ENCODE data around the gene RPL36. TPM values are rescaled to one million over a fixed set of nuclear protein-coding genes. Genes with fewer than 3 reads are reported as not detected.

Gene RPL36
- total and polyA plus RNA-seq, 5 donors from 2014 or later = 984 to 2,703 (median 1,992) TPM

DNA sequence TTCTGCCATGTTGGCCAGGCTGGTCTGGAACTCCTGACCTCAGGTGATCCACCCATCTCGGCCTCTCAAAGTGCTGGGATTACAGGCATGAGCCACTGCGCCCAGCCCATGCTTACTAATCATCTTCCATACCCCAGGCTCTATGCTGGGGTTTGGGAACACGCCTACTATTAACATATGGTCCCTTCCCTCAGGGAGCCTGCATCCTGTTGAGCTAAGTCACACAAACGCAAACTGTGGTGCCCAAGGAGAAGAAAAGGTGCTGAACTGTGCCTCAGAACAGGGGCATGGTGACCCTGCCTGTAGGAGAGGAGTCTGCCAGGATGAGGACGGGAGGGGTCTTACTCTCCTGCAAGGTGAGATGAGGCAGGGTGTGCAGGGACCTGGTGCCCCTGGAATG lies 15.4 kb upstream of the RPL36 start:
- Mint-ChIP-seq H3K4me3 (peak overlapping the region in 1 of 4 donors; percentile 36), H3K9me3 (peaks cover 0 to 1% (median 0%) of the 10 kb centered on the region in 7 donors), H3K4me1 (peaks cover 0 to 9% (median 6%) of the 10 kb centered on the region in 4 donors), H3K36me3 (peaks cover 1% of the 10 kb centered on the region), H3K27me3 (no peaks in the 10 kb centered on the region), H3K27ac (no peak overlapping the region)
- Histone ChIP-seq H3K4me1 (ENCODE audit: control insufficient read depth, insufficient read depth, low read length, poor library complexity, severe bottlenecking) (peaks cover 6% of the 10 kb centered on the region), H3K36me3 (ENCODE audit: control insufficient read depth, insufficient read depth, low read length) (peaks cover 7% of the 10 kb centered on the region), H3K27ac (ENCODE audit: insufficient read depth, low read length, poor library complexity, severe bottlenecking) (no peak overlapping the region), H3K4me3 (ENCODE audit: low read depth, low read length) (no peak overlapping the region), H3K9me3 (ENCODE audit: control insufficient read depth in 2 of 2, low read length in 2 of 2) (no peaks in the 10 kb centered on the region), H3K27me3 (ENCODE audit: control insufficient read depth, insufficient read depth, low read length) (no peaks in the 10 kb centered on the region)
- DNase-seq (no peak), ATAC-seq (ENCODE audit: low read depth in 2 of 2) (no peak)

DNA sequence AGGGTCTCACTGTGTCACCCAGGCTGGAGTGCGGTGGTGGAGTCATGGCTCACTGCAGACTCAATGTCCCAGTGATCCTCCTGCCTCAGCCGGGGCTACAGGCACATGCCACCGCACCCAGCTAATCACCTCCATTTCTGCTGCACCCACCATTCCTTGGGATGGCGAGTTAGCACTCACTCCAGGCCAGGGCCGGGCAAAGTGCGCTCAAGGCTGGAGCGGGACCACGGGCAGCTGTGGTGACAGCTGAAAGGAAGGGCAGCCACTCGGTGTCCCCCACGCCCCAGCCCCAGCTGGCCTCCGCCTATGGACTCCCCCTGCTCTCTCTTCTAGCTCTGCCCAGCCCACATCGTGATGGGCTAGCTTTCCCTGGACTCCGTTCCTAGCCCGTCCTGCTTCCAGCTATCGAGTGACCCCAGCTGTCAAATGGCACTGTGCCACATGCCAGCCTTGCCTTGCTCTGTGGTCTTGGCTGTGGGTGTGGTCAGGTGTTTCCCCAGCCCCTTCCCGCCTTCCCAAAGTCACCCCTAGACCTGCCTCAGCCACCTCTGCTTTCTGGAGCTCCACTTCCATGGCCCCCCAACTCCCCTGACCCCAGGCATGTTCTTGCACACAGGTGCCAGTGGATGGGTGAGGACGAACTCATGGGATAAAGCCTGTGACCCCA lies 13.9 kb upstream of the RPL36 start:
- Mint-ChIP-seq H3K27ac (no peak overlapping the region), H3K4me3 (no peak overlapping the region), H3K9me3 (peaks cover 0 to 3% (median 0%) of the 10 kb centered on the region in 7 donors), H3K36me3 (no peaks in the 10 kb centered on the region), H3K4me1 (peaks cover 0 to 17% (median 11%) of the 10 kb centered on the region in 4 donors), H3K27me3 (peaks cover 5% of the 10 kb centered on the region)
- no peaks in the 10 kb centered on the region for H3K27me3 ChIP-seq (ENCODE audit: control insufficient read depth, insufficient read depth, low read length)
- no peak overlapping the region for H3K27ac ChIP-seq (ENCODE audit: insufficient read depth, low read length, poor library complexity, severe bottlenecking)
- peaks cover 6% of the 10 kb centered on the region for H3K36me3 ChIP-seq (ENCODE audit: control insufficient read depth, insufficient read depth, low read length)
- DNase-seq (no peak), ATAC-seq (ENCODE audit: low read depth in 2 of 2) (no peak)
- no peak overlapping the region for H3K4me3 ChIP-seq (ENCODE audit: low read depth, low read length)
- H3K9me3 ChIP-seq (ENCODE audit: control insufficient read depth in 2 of 2, low read length in 2 of 2) = no peaks in the 10 kb centered on the region
- H3K4me1 ChIP-seq (ENCODE audit: control insufficient read depth, insufficient read depth, low read length, poor library complexity, severe bottlenecking) = peaks cover 17% of the 10 kb centered on the region

DNA sequence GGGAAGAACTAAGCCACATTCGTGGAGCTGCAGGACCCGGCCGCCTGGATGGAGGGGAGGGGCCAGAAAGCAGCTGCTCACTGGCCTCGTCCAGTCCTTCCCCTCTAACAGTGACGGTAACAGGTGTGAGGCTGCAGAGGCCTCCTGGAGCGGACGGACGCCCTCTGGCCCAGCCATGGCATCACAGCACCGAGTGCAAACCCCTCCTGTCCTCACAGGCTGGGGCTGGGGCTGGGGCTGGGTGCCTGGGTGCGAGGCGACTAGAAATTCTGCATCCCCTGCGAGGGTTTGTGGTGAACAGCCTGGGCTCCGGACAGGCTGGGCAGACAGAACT lies 13.4 kb upstream of the RPL36 start:
- peaks cover 18% of the 10 kb centered on the region for H3K4me1 ChIP-seq (ENCODE audit: control insufficient read depth, insufficient read depth, low read length, poor library complexity, severe bottlenecking)
- Mint-ChIP-seq H3K27me3 (peaks cover 5% of the 10 kb centered on the region), H3K4me3 (no peak overlapping the region), H3K27ac (no peak overlapping the region), H3K4me1 (peaks cover 0 to 22% (median 14%) of the 10 kb centered on the region in 4 donors), H3K9me3 (peaks cover 0 to 3% (median 0%) of the 10 kb centered on the region in 7 donors), H3K36me3 (no peaks in the 10 kb centered on the region)
- peaks cover 4% of the 10 kb centered on the region for H3K36me3 ChIP-seq (ENCODE audit: control insufficient read depth, insufficient read depth, low read length)
- no peaks in the 10 kb centered on the region for H3K9me3 ChIP-seq (ENCODE audit: control insufficient read depth in 2 of 2, low read length in 2 of 2)
- no peak overlapping the region for H3K4me3 ChIP-seq (ENCODE audit: low read depth, low read length)
- ATAC-seq (ENCODE audit: low read depth in 2 of 2) (no peak), DNase-seq (no peak)
- no peak overlapping the region for H3K27ac ChIP-seq (ENCODE audit: insufficient read depth, low read length, poor library complexity, severe bottlenecking)
- no peaks in the 10 kb centered on the region for H3K27me3 ChIP-seq (ENCODE audit: control insufficient read depth, insufficient read depth, low read length)

DNA sequence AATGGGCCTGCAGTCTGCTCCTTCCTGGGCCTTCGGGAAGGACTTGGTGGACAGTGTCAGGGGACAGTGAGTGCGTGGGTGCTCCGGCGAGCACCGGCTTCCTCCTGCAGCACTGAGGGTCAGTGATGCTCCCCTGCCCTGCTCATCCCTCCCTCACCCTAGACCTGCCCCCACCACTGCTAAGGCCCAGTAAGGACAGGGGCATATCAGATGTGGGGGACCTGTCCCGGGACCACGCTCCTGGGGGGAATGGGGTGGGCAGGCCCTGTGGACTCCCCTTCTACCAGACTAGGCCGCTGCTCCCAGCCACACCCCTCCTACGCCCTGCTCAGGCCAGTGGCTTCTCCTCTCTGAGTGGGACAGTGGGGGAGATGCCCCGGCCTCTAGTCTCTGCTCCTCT lies 13.0 kb upstream of the RPL36 start:
- DNase-seq = no peak
- Mint-ChIP-seq H3K4me1 (peaks cover 0 to 26% (median 16%) of the 10 kb centered on the region in 4 donors), H3K4me3 (peak overlapping the region in 2 of 4 donors; percentile 26 to 38), H3K27ac (peak overlapping the region in 1 of 3 donors; percentile 46), H3K36me3 (no peaks in the 10 kb centered on the region), H3K9me3 (peaks cover 0 to 3% (median 0%) of the 10 kb centered on the region in 7 donors), H3K27me3 (peaks cover 5% of the 10 kb centered on the region)
- Histone ChIP-seq H3K9me3 (ENCODE audit: control insufficient read depth in 2 of 2, low read length in 2 of 2) (no peaks in the 10 kb centered on the region), H3K4me1 (ENCODE audit: control insufficient read depth, insufficient read depth, low read length, poor library complexity, severe bottlenecking) (peaks cover 18% of the 10 kb centered on the region), H3K27me3 (ENCODE audit: control insufficient read depth, insufficient read depth, low read length) (no peaks in the 10 kb centered on the region), H3K27ac (ENCODE audit: insufficient read depth, low read length, poor library complexity, severe bottlenecking) (no peak overlapping the region), H3K4me3 (ENCODE audit: low read depth, low read length) (no peak overlapping the region), H3K36me3 (ENCODE audit: control insufficient read depth, insufficient read depth, low read length) (peaks cover under 1% of the 10 kb centered on the region)
- no peak for ATAC-seq (ENCODE audit: low read depth in 2 of 2)

DNA sequence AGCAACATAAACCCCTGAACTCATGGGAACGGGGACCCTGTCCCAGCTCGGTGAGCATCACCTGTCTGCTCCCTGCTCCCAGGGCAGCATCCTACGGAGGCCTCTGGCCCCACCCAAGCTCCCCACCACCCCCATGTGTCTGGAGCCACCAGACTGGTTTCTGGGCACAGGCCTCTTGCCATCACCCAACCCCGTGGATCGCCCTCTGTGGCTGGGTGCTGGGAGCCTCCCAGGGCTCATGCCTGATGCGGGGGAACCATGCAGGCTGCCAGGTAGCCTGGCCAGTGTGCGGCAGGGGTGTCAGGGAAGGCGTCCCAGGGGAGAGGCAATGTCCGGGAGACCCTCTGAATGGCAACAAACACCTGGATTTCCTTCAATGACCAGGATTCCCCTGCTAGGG lies 12.5 kb upstream of the RPL36 start:
- Histone ChIP-seq H3K4me1 (ENCODE audit: control insufficient read depth, insufficient read depth, low read length, poor library complexity, severe bottlenecking) (peaks cover 18% of the 10 kb centered on the region), H3K27me3 (ENCODE audit: control insufficient read depth, insufficient read depth, low read length) (no peaks in the 10 kb centered on the region), H3K36me3 (ENCODE audit: control insufficient read depth, insufficient read depth, low read length) (no peaks in the 10 kb centered on the region), H3K9me3 (ENCODE audit: control insufficient read depth in 2 of 2, low read length in 2 of 2) (no peaks in the 10 kb centered on the region), H3K4me3 (ENCODE audit: low read depth, low read length) (no peak overlapping the region), H3K27ac (ENCODE audit: insufficient read depth, low read length, poor library complexity, severe bottlenecking) (no peak overlapping the region)
- peaks cover 5% of the 10 kb centered on the region for H3K27me3 Mint-ChIP-seq
- H3K36me3 Mint-ChIP-seq = no peaks in the 10 kb centered on the region
- no peak for DNase-seq
- ATAC-seq (ENCODE audit: low read depth in 2 of 2) = no peak
- H3K4me1 Mint-ChIP-seq = peaks cover 0 to 29% (median 18%) of the 10 kb centered on the region in 4 donors
- H3K27ac Mint-ChIP-seq = peak overlapping the region in 1 of 3 donors; percentile 46
- H3K4me3 Mint-ChIP-seq = peak overlapping the region in 3 of 4 donors; percentile 26 to 48 (median 38)
- peaks cover 0 to 3% (median 0%) of the 10 kb centered on the region in 7 donors for H3K9me3 Mint-ChIP-seq

DNA sequence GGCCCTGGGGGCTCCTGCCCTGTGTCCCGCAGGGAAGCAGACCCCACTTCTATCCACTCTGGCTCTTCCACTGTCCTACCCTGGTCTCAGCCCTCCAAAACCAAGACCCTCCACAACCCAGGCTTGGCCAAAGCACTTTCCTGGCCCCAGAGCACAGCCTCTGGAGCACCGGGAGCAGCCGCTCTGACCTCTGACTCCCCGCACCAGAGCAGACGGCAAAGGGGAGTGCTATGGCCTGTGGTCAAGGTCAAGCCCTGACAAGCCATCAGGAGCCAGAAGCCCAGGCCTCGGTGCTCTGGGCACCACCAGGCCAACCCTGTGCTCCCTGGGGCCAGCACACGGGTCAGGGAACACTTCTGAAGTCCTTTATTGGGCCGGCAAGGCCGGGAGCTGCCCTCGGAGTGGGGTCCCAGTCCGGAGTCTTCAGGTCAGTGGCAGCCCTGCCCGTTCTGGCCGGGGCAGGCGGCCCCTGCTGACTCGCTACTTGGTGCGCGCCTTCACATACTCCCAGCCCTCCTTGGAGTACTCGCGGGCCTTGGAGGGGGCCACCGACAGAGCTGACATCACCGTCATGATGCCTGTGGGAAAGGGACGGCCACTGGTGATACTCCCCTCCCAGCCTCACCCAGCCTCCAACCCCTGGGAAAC lies 11.9 kb upstream of the RPL36 start:
- H3K27ac ChIP-seq (ENCODE audit: insufficient read depth, low read length, poor library complexity, severe bottlenecking) = no peak overlapping the region
- peaks cover 18% of the 10 kb centered on the region for H3K4me1 ChIP-seq (ENCODE audit: control insufficient read depth, insufficient read depth, low read length, poor library complexity, severe bottlenecking)
- peaks cover 6% of the 10 kb centered on the region for H3K27me3 Mint-ChIP-seq
- no peaks in the 10 kb centered on the region for H3K36me3 ChIP-seq (ENCODE audit: control insufficient read depth, insufficient read depth, low read length)
- no peaks in the 10 kb centered on the region for H3K36me3 Mint-ChIP-seq
- H3K9me3 Mint-ChIP-seq = peaks cover 0 to 3% (median 0%) of the 10 kb centered on the region in 7 donors
- ATAC-seq (ENCODE audit: low read depth in 2 of 2) = no peak
- peaks cover 0 to 30% (median 18%) of the 10 kb centered on the region in 4 donors for H3K4me1 Mint-ChIP-seq
- H3K4me3 ChIP-seq (ENCODE audit: low read depth, low read length) = no peak overlapping the region
- H3K27ac Mint-ChIP-seq = no peak overlapping the region
- no peaks in the 10 kb centered on the region for H3K27me3 ChIP-seq (ENCODE audit: control insufficient read depth, insufficient read depth, low read length)
- H3K9me3 ChIP-seq (ENCODE audit: control insufficient read depth in 2 of 2, low read length in 2 of 2) = no peaks in the 10 kb centered on the region
- DNase-seq = no peak
- peak overlapping the region in 3 of 4 donors; percentile 13 to 51 (median 38) for H3K4me3 Mint-ChIP-seq

DNA sequence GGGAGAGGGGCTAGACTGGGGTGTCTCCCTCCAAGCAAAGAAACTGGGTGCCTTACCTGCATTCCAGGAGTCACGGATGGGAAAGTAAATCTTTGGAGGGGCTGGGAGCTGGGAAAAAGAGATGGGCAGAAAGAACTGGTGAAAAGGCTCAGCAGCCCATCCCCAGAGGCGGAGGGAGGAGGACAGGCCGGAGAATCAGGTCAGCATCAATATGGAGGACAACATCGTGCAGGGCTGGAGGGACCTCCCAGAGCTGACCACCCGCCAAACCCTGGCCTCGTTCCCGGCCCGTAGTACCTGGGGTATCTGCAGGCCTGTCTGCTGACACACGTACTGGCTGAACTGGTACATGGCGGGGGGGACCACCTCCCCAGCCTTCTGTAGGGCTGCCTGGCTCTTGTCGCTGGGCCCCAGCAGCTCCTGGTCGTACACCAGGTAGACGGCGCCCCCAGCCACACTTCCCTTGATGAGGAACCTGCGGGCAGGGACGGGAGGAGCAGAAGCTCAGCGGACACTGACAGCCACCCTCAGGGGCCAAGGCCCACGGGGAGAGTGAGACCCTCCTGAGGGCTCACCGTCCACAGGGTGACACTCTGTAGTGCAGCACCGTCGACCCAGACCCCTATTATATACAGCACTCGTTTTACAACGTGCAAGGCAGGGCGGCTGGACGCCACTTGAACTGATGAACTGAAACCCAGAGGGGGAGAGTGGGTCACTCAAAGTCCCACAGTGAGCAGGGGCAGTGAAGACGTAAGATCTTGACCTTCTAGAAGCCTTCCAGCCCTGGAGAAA lies 10.6 kb upstream of the RPL36 start:
- Histone ChIP-seq H3K27me3 (ENCODE audit: control insufficient read depth, insufficient read depth, low read length) (no peaks in the 10 kb centered on the region), H3K4me3 (ENCODE audit: low read depth, low read length) (peak overlapping the region; percentile 80), H3K9me3 (ENCODE audit: control insufficient read depth in 2 of 2, low read length in 2 of 2) (no peaks in the 10 kb centered on the region), H3K27ac (ENCODE audit: insufficient read depth, low read length, poor library complexity, severe bottlenecking) (peak overlapping the region; percentile 97), H3K4me1 (ENCODE audit: control insufficient read depth, insufficient read depth, low read length, poor library complexity, severe bottlenecking) (peaks cover 18% of the 10 kb centered on the region), H3K36me3 (ENCODE audit: control insufficient read depth, insufficient read depth, low read length) (no peaks in the 10 kb centered on the region)
- H3K36me3 Mint-ChIP-seq = no peaks in the 10 kb centered on the region
- peaks cover 8% of the 10 kb centered on the region for H3K27me3 Mint-ChIP-seq
- ATAC-seq (ENCODE audit: low read depth in 2 of 2) (no peak), DNase-seq (peak in 1 of 3 donors; percentile 26)
- H3K27ac Mint-ChIP-seq = peak overlapping the region; percentile 92 to 100 (median 99)
- H3K4me1 Mint-ChIP-seq = peaks cover 0 to 35% (median 18%) of the 10 kb centered on the region in 4 donors
- H3K9me3 Mint-ChIP-seq = peaks cover 0 to 3% (median 0%) of the 10 kb centered on the region in 7 donors
- H3K4me3 Mint-ChIP-seq = peak overlapping the region; percentile 92 to 94 (median 94)
